ENCODE results near the gene ROMO1.
"Not testable (repeated sequence)": the region's sequence is repeated elsewhere in the genome, so short reads cannot be mapped to it uniquely, and the experiment has no call there.

The ROMO1 gene

GRCh38 chr20:35729836-35730582, 30.8 kb downstream of the ROMO1 start:
- no peak for DNase-seq

GRCh38 chr20:35730583-35731468, 31.6 kb downstream of the ROMO1 start:
- no peak for DNase-seq

GRCh38 chr20:35731469-35731788, 32.2 kb downstream of the ROMO1 start:
- no peak for DNase-seq

- DNase-seq, result no peak
These were observed 32.8 kb downstream of the ROMO1 start for GRCh38 chr20:35731862-35732643.

- no peak for DNase-seq
These were observed 33.4 kb downstream of the ROMO1 start for GRCh38 chr20:35732644-35732982.

- DNase-seq, result no peak
These were observed 35.2 kb downstream of the ROMO1 start for GRCh38 chr20:35734374-35734773.

- no peak for DNase-seq
These were observed 35.8 kb downstream of the ROMO1 start for GRCh38 chr20:35734777-35735649.

- DNase-seq, result no peak
These were observed 36.7 kb downstream of the ROMO1 start for GRCh38 chr20:35735826-35736470.

GRCh38 chr20:35737865-35738333, 38.7 kb downstream of the ROMO1 start:
- no peak for DNase-seq

- no peak for DNase-seq
These were observed 39.4 kb downstream of the ROMO1 start for GRCh38 chr20:35738410-35739179.

GRCh38 chr20:35739294-35740163, 40.3 kb downstream of the ROMO1 start:
- no peak for DNase-seq

GRCh38 chr20:35741892-35742740, 42.9 kb downstream of the ROMO1 start, which contains the start of gene RBM39:
RBM39 (minus strand) TSS chr20:35742260; CDS start chr20:35740874, 1,386 bp downstream.
- DNase-seq, result peak; percentile 89 to 100 (median 99)

- peak in 2 of 58 donors; percentile 34 to 40 for DNase-seq
These were observed 43.7 kb downstream of the ROMO1 start for GRCh38 chr20:35742741-35743523.

GRCh38 chr20:35743693-35744491, 44.7 kb downstream of the ROMO1 start:
- peak in 1 of 58 donors; percentile 3 for DNase-seq

- not testable (repeated sequence) for DNase-seq
These were observed 45.3 kb downstream of the ROMO1 start for GRCh38 chr20:35744492-35744841.

All from anterior cingulate cortex (tissue), 58 donors.